T-cell (primary cell): Measurements from ENCODE around the gene STXBP5L. TPM values are rescaled to one million over a fixed set of nuclear protein-coding genes. Genes with fewer than 3 reads are reported as not detected.
"Not testable (repeated sequence)": the region's sequence is repeated elsewhere in the genome, so short reads cannot be mapped to it uniquely, and the experiment has no call there.

Experiments
- ATAC-seq, 4 experiments: fragments of 200-7000 bp in 3 of 4; fragments of 150-1000 bp in 1 of 4; cut with Tn5 transposase; replicated peaks in 1 of 4; 1 replicate in 3 of 4; 2 replicates in 1 of 4; pipeline ENCODE4 v1.10.0; 2021; ENCODE audit warnings: moderate library complexity in 3 of 4, mild to moderate bottlenecking in 2 of 4, moderate number of reproducible peaks in 1 of 4
- CTCF ChIA-PET, 2 donors: fragments of 300-600 bp; sonication (Branson Sonifier 250); formaldehyde crosslinking; loops; one replicate each; lab custom pipeline; 2022; ENCODE audit warnings: antibody characterized with exemption in 2 of 2; lab: Charles Lee
- POLR2A ChIA-PET, 2 donors: fragments of 300-600 bp; sonication (Branson Sonifier 250); formaldehyde crosslinking; loops; one replicate each; lab custom pipeline; 2022; ENCODE audit warnings: antibody characterized with exemption in 2 of 2; lab: Charles Lee
- DNase-seq, 35 experiments: peaks; one replicate each; pipeline versions ENCODE4 v3.0.0 to v3.0.0-alpha.2; 2013 to 2023
- H3K27ac ChIP-seq: one replicate; pipeline ENCODE4 v1.5.1; 2013; ENCODE audit warnings: low read length
- H3K27me3 ChIP-seq, 2 experiments: replicated peaks in 1 of 2; 1 replicate in 1 of 2; 2 replicates in 1 of 2; pipeline versions ENCODE4 v1.6.1 to v1.7.0; 2013; ENCODE audit warnings: low read length in 1 of 2, mixed read lengths in 1 of 2; ENCODE audit not compliant: control insufficient read depth in 2 of 2, insufficient read depth in 2 of 2; ENCODE audit errors: extremely low read depth in 1 of 2
- H3K36me3 ChIP-seq, 2 donors: 1 replicate in 1 of 2; 2 replicates in 1 of 2; pipeline versions ENCODE4 v1.6.1 to v1.7.0; 2013; ENCODE audit warnings: low read length in 1 of 2; ENCODE audit not compliant: control insufficient read depth in 2 of 2, insufficient read depth in 1 of 2; ENCODE audit errors: extremely low read depth in 1 of 2
- H3K4me1 ChIP-seq, 2 experiments: 1 replicate in 1 of 2; 2 replicates in 1 of 2; pipeline versions ENCODE4 v1.6.1 to v1.7.0; 2013; ENCODE audit warnings: low read length in 2 of 2, mixed read lengths in 1 of 2; ENCODE audit not compliant: insufficient read depth in 2 of 2, control insufficient read depth in 1 of 2; ENCODE audit errors: extremely low read depth in 1 of 2
- H3K4me3 ChIP-seq, 2 donors: 1 replicate in 1 of 2; 2 replicates in 1 of 2; pipeline versions ENCODE4 v1.5.1 to v1.7.0; 2013; ENCODE audit warnings: mild to moderate bottlenecking in 2 of 2, low read length in 1 of 2, moderate library complexity in 1 of 2; ENCODE audit not compliant: control insufficient read depth in 1 of 2; ENCODE audit errors: extremely low read depth in 1 of 2
- H3K9me3 ChIP-seq: 2 replicates; pipeline ENCODE4 v1.7.0; 2013
- H3K27ac Mint-ChIP-seq, 2 donors: one replicate each; pipeline ENCODE4 v1.8.0; 2020 to 2021; ENCODE audit warnings: mild to moderate bottlenecking in 2 of 2, mixed read lengths in 2 of 2
- H3K27me3 Mint-ChIP-seq, 2 donors: one replicate each; pipeline ENCODE4 v1.8.0; 2021 to 2022; ENCODE audit warnings: mixed read lengths in 2 of 2
- H3K36me3 Mint-ChIP-seq: one replicate; pipeline ENCODE4 v1.8.0; 2021; ENCODE audit warnings: mixed read lengths
- H3K4me1 Mint-ChIP-seq, 3 donors: one replicate each; pipeline ENCODE4 v1.8.0; 2020 to 2022; ENCODE audit warnings: mixed read lengths in 3 of 3, mild to moderate bottlenecking in 1 of 3
- H3K4me3 Mint-ChIP-seq, 3 donors: one replicate each; pipeline ENCODE4 v1.8.0; 2020 to 2022; ENCODE audit warnings: mild to moderate bottlenecking in 3 of 3, mixed read lengths in 3 of 3, moderate library complexity in 3 of 3
- H3K9me3 Mint-ChIP-seq, 3 donors: one replicate each; pipeline ENCODE4 v1.8.0; 2020 to 2022; ENCODE audit warnings: mixed read lengths in 3 of 3
- WGBS: methylation state at CpG from one replicate; pipeline ENCODE4 v1.1.5; 2013; ENCODE audit warnings: missing lambda C conversion rate; ENCODE audit not compliant: insufficient coverage; 5-methylcytosine and 5-hydroxymethylcytosine counted together
- total RNA-seq, 35 experiments: library from RNA in 6 of 35; stranded (reverse) in 6 of 35; fragments of 120-200 nt in 1 of 35; gene quantifications; one replicate each; pipeline versions ENCODE4 v1.2.1 to v1.2.4 and lab custom pipeline; 2013 to 2026

STXBP5L gene
- total RNA-seq, 5 donors from 2014 or later (not counting 1 experiment from before 2014, with no cell fraction given), result not detected

DNA sequence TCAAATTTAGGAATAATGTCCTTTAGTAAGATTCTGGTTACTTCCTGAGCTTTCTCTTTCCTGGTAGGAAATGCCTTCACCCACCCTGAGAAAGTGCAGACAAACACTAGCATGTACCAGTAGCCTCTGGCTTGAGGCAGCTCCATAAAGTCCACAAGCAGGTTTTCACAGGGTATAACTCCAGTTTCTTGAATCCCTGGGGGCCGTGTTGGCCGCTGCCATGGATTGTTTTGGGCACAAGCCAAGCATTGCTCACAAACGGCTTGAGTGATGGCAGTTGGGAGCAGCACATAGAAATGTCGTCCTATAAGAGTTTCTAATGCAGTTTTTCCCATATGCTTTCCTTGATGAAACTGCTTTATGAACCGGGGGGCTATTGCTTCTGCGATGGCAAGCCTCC is 164.1 kb downstream of the STXBP5L start:
- no peak overlapping the region for H3K27ac ChIP-seq
- no peak for ATAC-seq
- no peak overlapping the region for H3K4me3 Mint-ChIP-seq
- 57% methylated on average over 4 of the region's 6 CpGs for WGBS
- ChIA-PET CTCF (no interaction called here), POLR2A (no interaction called here)
- no peaks in the 10 kb centered on the region for H3K9me3 ChIP-seq
- peaks cover 2 to 4% (median 2%) of the 10 kb centered on the region in 3 donors for H3K9me3 Mint-ChIP-seq
- no peaks in the 10 kb centered on the region for H3K4me1 ChIP-seq
- no peak overlapping the region for H3K4me3 ChIP-seq
- H3K36me3 Mint-ChIP-seq, result no peaks in the 10 kb centered on the region
- DNase-seq, result no peak
- H3K27ac Mint-ChIP-seq, result no peak overlapping the region
- no peaks in the 10 kb centered on the region for H3K27me3 Mint-ChIP-seq
- no peaks in the 10 kb centered on the region for H3K4me1 Mint-ChIP-seq
- no peaks in the 10 kb centered on the region for H3K36me3 ChIP-seq
- peaks cover 0 to 3% of the 10 kb centered on the region in 2 experiments for H3K27me3 ChIP-seq

- peaks cover 2 to 9% (median 4%) of the 10 kb centered on the region in 3 donors for H3K9me3 Mint-ChIP-seq
- H3K27me3 Mint-ChIP-seq, result no peaks in the 10 kb centered on the region
- WGBS, result 91% methylated on average over 5 of the region's 7 CpGs
- no peak overlapping the region for H3K27ac Mint-ChIP-seq
- Histone ChIP-seq H3K4me3 (no peak overlapping the region), H3K27ac (no peak overlapping the region), H3K27me3 (peaks cover 0 to 3% of the 10 kb centered on the region in 2 experiments), H3K9me3 (no peaks in the 10 kb centered on the region), H3K4me1 (no peaks in the 10 kb centered on the region), H3K36me3 (no peaks in the 10 kb centered on the region)
- H3K4me3 Mint-ChIP-seq, result no peak overlapping the region
- H3K4me1 Mint-ChIP-seq, result no peaks in the 10 kb centered on the region
- DNase-seq (no peak), ATAC-seq (no peak)
- POLR2A ChIA-PET, result no interaction called here
- CTCF ChIA-PET, result no interaction called here
- H3K36me3 Mint-ChIP-seq, result no peaks in the 10 kb centered on the region
Observed at GRCh38 chr3:121073011-121073410, 165.0 kb downstream of the STXBP5L start.

DNA sequence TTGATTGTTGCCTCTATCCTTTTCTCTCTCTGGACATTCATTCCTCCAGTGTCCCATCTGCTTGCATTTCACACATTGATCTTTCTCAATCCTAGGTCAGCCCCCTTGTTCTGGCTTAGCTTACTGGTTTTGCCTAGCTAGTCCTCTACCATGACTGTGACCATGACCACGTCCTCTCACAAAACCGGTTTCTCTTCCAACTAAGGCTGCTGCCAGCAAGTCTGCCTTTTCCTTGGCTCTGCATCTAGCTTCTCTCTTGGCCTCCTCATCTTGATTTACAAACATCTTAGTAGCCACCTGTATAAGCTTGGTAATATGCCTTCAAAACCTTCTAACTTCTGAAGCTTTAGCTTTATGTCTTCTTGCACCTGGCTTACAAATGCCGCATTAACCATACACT is 167.2 kb downstream of the STXBP5L start:
- Histone ChIP-seq H3K27ac (no peak overlapping the region), H3K4me3 (no peak overlapping the region), H3K36me3 (no peaks in the 10 kb centered on the region), H3K9me3 (no peaks in the 10 kb centered on the region), H3K27me3 (peaks cover 0 to 3% of the 10 kb centered on the region in 2 experiments), H3K4me1 (no peaks in the 10 kb centered on the region)
- Mint-ChIP-seq H3K27ac (no peak overlapping the region), H3K36me3 (no peaks in the 10 kb centered on the region), H3K9me3 (peaks cover 2 to 9% (median 4%) of the 10 kb centered on the region in 3 donors), H3K27me3 (no peaks in the 10 kb centered on the region), H3K4me1 (no peaks in the 10 kb centered on the region), H3K4me3 (no peak overlapping the region)
- no peak for ATAC-seq
- POLR2A ChIA-PET, result no interaction called here
- 83% methylated on average over 3 of the region's 3 CpGs for WGBS
- CTCF ChIA-PET, result no interaction called here
- no peak for DNase-seq

GRCh38 chr3:121078378-121079101 is 170.5 kb downstream of the STXBP5L start:
- H3K27me3 ChIP-seq, POLR2A ChIA-PET, H3K4me3 Mint-ChIP-seq, H3K4me1 Mint-ChIP-seq, CTCF ChIA-PET, H3K27ac ChIP-seq, H3K27me3 Mint-ChIP-seq, ATAC-seq, DNase-seq, H3K36me3 Mint-ChIP-seq, H3K36me3 ChIP-seq, H3K4me1 ChIP-seq, H3K4me3 ChIP-seq, H3K27ac Mint-ChIP-seq, H3K9me3 ChIP-seq: not testable (repeated sequence)
- H3K9me3 Mint-ChIP-seq, result peaks cover 0 to 13% (median 3%) of the 10 kb centered on the region in 3 donors
- 88% methylated on average over 20 of the region's 22 CpGs for WGBS

GRCh38 chr3:121096953-121097352 is 188.9 kb downstream of the STXBP5L start:
- CTCF ChIA-PET, result no interaction called here
- 14% methylated on average over 1 of the region's 4 CpGs for WGBS
- no peak overlapping the region for H3K27ac Mint-ChIP-seq

GRCh38 chr3:121111086-121111485 is 203.1 kb downstream of the STXBP5L start:
- H3K4me3 ChIP-seq, POLR2A ChIA-PET, DNase-seq, H3K36me3 ChIP-seq, H3K4me1 ChIP-seq, H3K4me1 Mint-ChIP-seq, H3K9me3 Mint-ChIP-seq, H3K4me3 Mint-ChIP-seq, H3K36me3 Mint-ChIP-seq, H3K27me3 ChIP-seq, H3K27me3 Mint-ChIP-seq, CTCF ChIA-PET, ATAC-seq, H3K9me3 ChIP-seq, H3K27ac Mint-ChIP-seq, H3K27ac ChIP-seq: not testable (repeated sequence)
- no CpG with 5 or more reads among the region's 2 CpGs for WGBS

More at GRCh38 chr3:121096953-121097352, 188.9 kb downstream of the STXBP5L start:
- Mint-ChIP-seq H3K36me3 (no peaks in the 10 kb centered on the region), H3K4me1 (no peaks in the 10 kb centered on the region), H3K9me3 (peaks cover 4 to 14% (median 13%) of the 10 kb centered on the region in 3 donors), H3K4me3 (no peak overlapping the region), H3K27me3 (no peaks in the 10 kb centered on the region)
- Histone ChIP-seq H3K4me1 (no peaks in the 10 kb centered on the region), H3K9me3 (no peaks in the 10 kb centered on the region), H3K27ac (no peak overlapping the region), H3K27me3 (no peaks in the 10 kb centered on the region), H3K36me3 (no peaks in the 10 kb centered on the region), H3K4me3 (no peak overlapping the region)
- ATAC-seq (no peak), DNase-seq (no peak)
- POLR2A ChIA-PET, result no interaction called here
